CD4-positive, alpha-beta T cell treated with Interleukin-2 at 100 ng/mL for 4 hours (primary cell): Measurements from ENCODE around the gene CLDN6.

ENCODE experiments used
- DNase-seq: peaks from one replicate; pipeline ENCODE4 v3.0.0-alpha.2; 2020; ENCODE audit warnings: low spot score

The CLDN6 gene

GRCh38 chr16:3051494-3051893, 33.5 kb upstream of the CLDN6 start:
- DNase-seq = no peak

- no peak for DNase-seq
Observed at GRCh38 chr16:3051009-3051408, 33.0 kb upstream of the CLDN6 start.

GRCh38 chr16:3050487-3050886, 32.5 kb upstream of the CLDN6 start:
- no peak for DNase-seq

GRCh38 chr16:3049921-3050481, 32.0 kb upstream of the CLDN6 start:
- no peak for DNase-seq

- no peak for DNase-seq
Observed at GRCh38 chr16:3047387-3047720, 29.4 kb upstream of the CLDN6 start.

GRCh38 chr16:3046641-3047386, 28.8 kb upstream of the CLDN6 start:
- no peak for DNase-seq

- DNase-seq = no peak
Observed at GRCh38 chr16:3045758-3046640, 28.0 kb upstream of the CLDN6 start, which contains the start of gene MMP25. MMP25 (plus strand) TSS chr16:3046561; CDS start chr16:3046918, 357 bp downstream.

- DNase-seq = no peak
Observed at GRCh38 chr16:3044708-3045107, 26.7 kb upstream of the CLDN6 start.

GRCh38 chr16:3042376-3042775, 24.4 kb upstream of the CLDN6 start:
- no peak for DNase-seq

GRCh38 chr16:3038896-3039295, 20.9 kb upstream of the CLDN6 start:
- DNase-seq = no peak

GRCh38 chr16:3038256-3038655, 20.3 kb upstream of the CLDN6 start:
- no peak for DNase-seq

GRCh38 chr16:3036726-3037315, 18.8 kb upstream of the CLDN6 start, which contains the start of gene BICDL2:
BICDL2 (minus strand) TSS chr16:3036944; CDS start chr16:3035496, 1,448 bp downstream.
- DNase-seq = no peak

- DNase-seq = no peak
Observed at GRCh38 chr16:3035972-3036725, 18.2 kb upstream of the CLDN6 start.

- no peak for DNase-seq
Observed at GRCh38 chr16:3035289-3035971, 17.4 kb upstream of the CLDN6 start.

- no peak for DNase-seq
Observed at GRCh38 chr16:3032624-3033023, 14.6 kb upstream of the CLDN6 start.

- DNase-seq = no peak
Observed at GRCh38 chr16:3030222-3031212, 12.5 kb upstream of the CLDN6 start.

GRCh38 chr16:3029491-3030221, 11.7 kb upstream of the CLDN6 start:
- DNase-seq = peak; percentile 32

GRCh38 chr16:3028716-3029319, 10.8 kb upstream of the CLDN6 start:
- DNase-seq = no peak
